ENCODE data around the gene GNAI2.
A peak's percentile ranks its signal among the peaks of the same experiment; 100 is the strongest.

Gene GNAI2

GRCh38 chr3:50250514-50250913 lies 14.5 kb downstream of the GNAI2 start:
- H3K36me3 ChIP-seq: peaks cover 92% of the 10 kb centered on the region
- H3K27me3 ChIP-seq: no peaks in the 10 kb centered on the region
- H3K4me3 ChIP-seq (ENCODE audit: low read depth in 1 of 2, low read length in 1 of 2): no peak overlapping the region
- no peak for TF ChIP-seq CTCF (IDR thresholded peaks at IDR 0.05)
- peaks cover 97% of the 10 kb centered on the region in 2 experiments for H3K4me1 ChIP-seq (ENCODE audit: control insufficient read depth in 1 of 2, insufficient read depth in 1 of 2, low read depth in 1 of 2, low read length in 1 of 2)
- H3K27ac ChIP-seq: peak overlapping the region; percentile 100
- H3K9me3 ChIP-seq: no peaks in the 10 kb centered on the region

GRCh38 chr3:50251220-50251619 lies 15.2 kb downstream of the GNAI2 start:
- Histone ChIP-seq H3K4me1 (ENCODE audit: control insufficient read depth in 1 of 2, insufficient read depth in 1 of 2, low read depth in 1 of 2, low read length in 1 of 2) (peaks cover 92 to 93% of the 10 kb centered on the region in 2 experiments), H3K36me3 (peaks cover 97% of the 10 kb centered on the region)

GRCh38 chr3:50254577-50255250 lies 18.7 kb downstream of the GNAI2 start:
- TF ChIP-seq CTCF (IDR thresholded peaks at IDR 0.05): peak; percentile 55
- Histone ChIP-seq H3K9me3 (peaks cover 10% of the 10 kb centered on the region), H3K36me3 (peaks cover 98% of the 10 kb centered on the region), H3K4me1 (ENCODE audit: control insufficient read depth in 1 of 2, insufficient read depth in 1 of 2, low read depth in 1 of 2, low read length in 1 of 2) (peaks cover 62% of the 10 kb centered on the region in 2 experiments), H3K27me3 (no peaks in the 10 kb centered on the region), H3K4me3 (ENCODE audit: low read depth in 1 of 2, low read length in 1 of 2) (peak overlapping the region; percentile 20 to 48), H3K27ac (peak overlapping the region; percentile 100)

More at GRCh38 chr3:50251220-50251619, 15.2 kb downstream of the GNAI2 start:
- Histone ChIP-seq H3K4me3 (ENCODE audit: low read depth in 1 of 2, low read length in 1 of 2) (no peak overlapping the region), H3K27ac (peak overlapping the region; percentile 100), H3K9me3 (no peaks in the 10 kb centered on the region), H3K27me3 (no peaks in the 10 kb centered on the region)
- TF ChIP-seq CTCF (IDR thresholded peaks at IDR 0.05): no peak

GRCh38 chr3:50255251-50255615 lies 19.2 kb downstream of the GNAI2 start:
- Histone ChIP-seq H3K4me3 (ENCODE audit: low read depth in 1 of 2, low read length in 1 of 2) (peak overlapping the region; percentile 20 to 48), H3K27ac (peak overlapping the region; percentile 100), H3K36me3 (peaks cover 94% of the 10 kb centered on the region), H3K9me3 (peaks cover 10% of the 10 kb centered on the region), H3K4me1 (ENCODE audit: control insufficient read depth in 1 of 2, insufficient read depth in 1 of 2, low read depth in 1 of 2, low read length in 1 of 2) (peaks cover 58 to 62% of the 10 kb centered on the region in 2 experiments), H3K27me3 (no peaks in the 10 kb centered on the region)
- no peak for TF ChIP-seq CTCF (IDR thresholded peaks at IDR 0.05)

GRCh38 chr3:50256978-50257890 lies 21.2 kb downstream of the GNAI2 start:
- peak overlapping the region; percentile 100 for H3K27ac ChIP-seq
- no peak overlapping the region for H3K4me3 ChIP-seq (ENCODE audit: low read depth in 1 of 2, low read length in 1 of 2)
- H3K4me1 ChIP-seq (ENCODE audit: control insufficient read depth in 1 of 2, insufficient read depth in 1 of 2, low read depth in 1 of 2, low read length in 1 of 2): peaks cover 50 to 54% of the 10 kb centered on the region in 2 experiments

More at GRCh38 chr3:50256978-50257890, 21.2 kb downstream of the GNAI2 start:
- Histone ChIP-seq H3K27me3 (no peaks in the 10 kb centered on the region), H3K9me3 (peaks cover 10% of the 10 kb centered on the region), H3K36me3 (peaks cover 87% of the 10 kb centered on the region)
- peak; percentile 26 for TF ChIP-seq CTCF (IDR thresholded peaks at IDR 0.05)
